ENCODE data around the gene TLCD2. TPM values are rescaled to one million over a fixed set of nuclear protein-coding genes. Genes with fewer than 3 reads are reported as not detected.

The TLCD2 gene
- total and polyA plus RNA-seq, 2 of the 13 experiments (the other 11 are each of a cell fraction or from before 2014, with no cell fraction given) = 0.90 to 1.1 TPM

- TF ChIP-seq MED8 (CRISPR knock-in tag; IDR thresholded peaks at IDR 0.05; ENCODE audit: insufficient replicate concordance) (no peak), ZEB1 (IDR thresholded peaks at IDR 0.05; ENCODE audit: insufficient replicate concordance, low read depth) (no peak), MBNL3 (CRISPR knock-in tag; conservative IDR thresholded peaks at IDR 0.05) (no peak), CC2D1A (CRISPR knock-in tag; IDR thresholded peaks at IDR 0.05) (no peak), GLI4 (CRISPR knock-in tag; IDR thresholded peaks at IDR 0.05; ENCODE audit: borderline replicate concordance) (peak; percentile 81; the same call in 1 of the 2 replicates), KDM2A (CRISPR knock-in tag; IDR thresholded peaks at IDR 0.05; ENCODE audit: borderline replicate concordance, low read depth) (peak; percentile 87; the same call in 1 of the 2 replicates), DPF2 (CRISPR knock-in tag; IDR thresholded peaks at IDR 0.05; ENCODE audit: borderline replicate concordance, low read depth) (no peak), ZNF891 (CRISPR knock-in tag; IDR thresholded peaks at IDR 0.05) (peak; percentile 76), ZNF10 (CRISPR knock-in tag; IDR thresholded peaks at IDR 0.05; ENCODE audit: borderline replicate concordance, low read depth) (no peak), NFE2L2 (IDR thresholded peaks at IDR 0.05; ENCODE audit: low read length) (no peak), ZNF790 (CRISPR knock-in tag; IDR thresholded peaks at IDR 0.05; ENCODE audit: borderline replicate concordance) (no peak), SATB2 (CRISPR knock-in tag; IDR thresholded peaks at IDR 0.05) (no peak), TGIF2 (CRISPR knock-in tag; IDR thresholded peaks at IDR 0.05) (peak; percentile 77; the same call in 1 of the 2 replicates)
- TF ChIP-seq, protein P1, sequence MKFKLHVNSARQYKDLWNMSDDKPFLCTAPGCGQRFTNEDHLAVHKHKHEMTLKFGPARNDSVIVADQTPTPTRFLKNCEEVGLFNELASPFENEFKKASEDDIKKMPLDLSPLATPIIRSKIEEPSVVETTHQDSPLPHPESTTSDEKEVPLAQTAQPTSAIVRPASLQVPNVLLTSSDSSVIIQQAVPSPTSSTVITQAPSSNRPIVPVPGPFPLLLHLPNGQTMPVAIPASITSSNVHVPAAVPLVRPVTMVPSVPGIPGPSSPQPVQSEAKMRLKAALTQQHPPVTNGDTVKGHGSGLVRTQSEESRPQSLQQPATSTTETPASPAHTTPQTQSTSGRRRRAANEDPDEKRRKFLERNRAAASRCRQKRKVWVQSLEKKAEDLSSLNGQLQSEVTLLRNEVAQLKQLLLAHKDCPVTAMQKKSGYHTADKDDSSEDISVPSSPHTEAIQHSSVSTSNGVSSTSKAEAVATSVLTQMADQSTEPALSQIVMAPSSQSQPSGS (CRISPR knock-in tag; IDR thresholded peaks at IDR 0.05) = peak; percentile 46; the same call in 1 of the 2 replicates
- TF ChIP-seq, protein P2, sequence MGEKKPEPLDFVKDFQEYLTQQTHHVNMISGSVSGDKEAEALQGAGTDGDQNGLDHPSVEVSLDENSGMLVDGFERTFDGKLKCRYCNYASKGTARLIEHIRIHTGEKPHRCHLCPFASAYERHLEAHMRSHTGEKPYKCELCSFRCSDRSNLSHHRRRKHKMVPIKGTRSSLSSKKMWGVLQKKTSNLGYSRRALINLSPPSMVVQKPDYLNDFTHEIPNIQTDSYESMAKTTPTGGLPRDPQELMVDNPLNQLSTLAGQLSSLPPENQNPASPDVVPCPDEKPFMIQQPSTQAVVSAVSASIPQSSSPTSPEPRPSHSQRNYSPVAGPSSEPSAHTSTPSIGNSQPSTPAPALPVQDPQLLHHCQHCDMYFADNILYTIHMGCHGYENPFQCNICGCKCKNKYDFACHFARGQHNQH (CRISPR knock-in tag; IDR thresholded peaks at IDR 0.05) = peak; percentile 55; the same call in 1 of the 2 replicates
- TF ChIP-seq, protein P3, sequence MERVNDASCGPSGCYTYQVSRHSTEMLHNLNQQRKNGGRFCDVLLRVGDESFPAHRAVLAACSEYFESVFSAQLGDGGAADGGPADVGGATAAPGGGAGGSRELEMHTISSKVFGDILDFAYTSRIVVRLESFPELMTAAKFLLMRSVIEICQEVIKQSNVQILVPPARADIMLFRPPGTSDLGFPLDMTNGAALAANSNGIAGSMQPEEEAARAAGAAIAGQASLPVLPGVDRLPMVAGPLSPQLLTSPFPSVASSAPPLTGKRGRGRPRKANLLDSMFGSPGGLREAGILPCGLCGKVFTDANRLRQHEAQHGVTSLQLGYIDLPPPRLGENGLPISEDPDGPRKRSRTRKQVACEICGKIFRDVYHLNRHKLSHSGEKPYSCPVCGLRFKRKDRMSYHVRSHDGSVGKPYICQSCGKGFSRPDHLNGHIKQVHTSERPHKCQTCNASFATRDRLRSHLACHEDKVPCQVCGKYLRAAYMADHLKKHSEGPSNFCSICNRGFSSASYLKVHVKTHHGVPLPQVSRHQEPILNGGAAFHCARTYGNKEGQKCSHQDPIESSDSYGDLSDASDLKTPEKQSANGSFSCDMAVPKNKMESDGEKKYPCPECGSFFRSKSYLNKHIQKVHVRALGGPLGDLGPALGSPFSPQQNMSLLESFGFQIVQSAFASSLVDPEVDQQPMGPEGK (CRISPR knock-in tag; IDR thresholded peaks at IDR 0.05) = no peak; the same call in 1 of the 2 replicates
- TF ChIP-seq, protein P4, sequence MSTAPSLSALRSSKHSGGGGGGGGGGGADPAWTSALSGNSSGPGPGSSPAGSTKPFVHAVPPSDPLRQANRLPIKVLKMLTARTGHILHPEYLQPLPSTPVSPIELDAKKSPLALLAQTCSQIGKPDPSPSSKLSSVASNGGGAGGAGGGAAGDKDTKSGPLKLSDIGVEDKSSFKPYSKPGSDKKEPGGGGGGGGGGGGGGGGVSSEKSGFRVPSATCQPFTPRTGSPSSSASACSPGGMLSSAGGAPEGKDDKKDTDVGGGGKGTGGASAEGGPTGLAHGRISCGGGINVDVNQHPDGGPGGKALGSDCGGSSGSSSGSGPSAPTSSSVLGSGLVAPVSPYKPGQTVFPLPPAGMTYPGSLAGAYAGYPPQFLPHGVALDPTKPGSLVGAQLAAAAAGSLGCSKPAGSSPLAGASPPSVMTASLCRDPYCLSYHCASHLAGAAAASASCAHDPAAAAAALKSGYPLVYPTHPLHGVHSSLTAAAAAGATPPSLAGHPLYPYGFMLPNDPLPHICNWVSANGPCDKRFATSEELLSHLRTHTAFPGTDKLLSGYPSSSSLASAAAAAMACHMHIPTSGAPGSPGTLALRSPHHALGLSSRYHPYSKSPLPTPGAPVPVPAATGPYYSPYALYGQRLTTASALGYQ (CRISPR knock-in tag; IDR thresholded peaks at IDR 0.05) = peak; percentile 17; the same call in 1 of the 2 replicates
- TF ChIP-seq, protein P5, sequence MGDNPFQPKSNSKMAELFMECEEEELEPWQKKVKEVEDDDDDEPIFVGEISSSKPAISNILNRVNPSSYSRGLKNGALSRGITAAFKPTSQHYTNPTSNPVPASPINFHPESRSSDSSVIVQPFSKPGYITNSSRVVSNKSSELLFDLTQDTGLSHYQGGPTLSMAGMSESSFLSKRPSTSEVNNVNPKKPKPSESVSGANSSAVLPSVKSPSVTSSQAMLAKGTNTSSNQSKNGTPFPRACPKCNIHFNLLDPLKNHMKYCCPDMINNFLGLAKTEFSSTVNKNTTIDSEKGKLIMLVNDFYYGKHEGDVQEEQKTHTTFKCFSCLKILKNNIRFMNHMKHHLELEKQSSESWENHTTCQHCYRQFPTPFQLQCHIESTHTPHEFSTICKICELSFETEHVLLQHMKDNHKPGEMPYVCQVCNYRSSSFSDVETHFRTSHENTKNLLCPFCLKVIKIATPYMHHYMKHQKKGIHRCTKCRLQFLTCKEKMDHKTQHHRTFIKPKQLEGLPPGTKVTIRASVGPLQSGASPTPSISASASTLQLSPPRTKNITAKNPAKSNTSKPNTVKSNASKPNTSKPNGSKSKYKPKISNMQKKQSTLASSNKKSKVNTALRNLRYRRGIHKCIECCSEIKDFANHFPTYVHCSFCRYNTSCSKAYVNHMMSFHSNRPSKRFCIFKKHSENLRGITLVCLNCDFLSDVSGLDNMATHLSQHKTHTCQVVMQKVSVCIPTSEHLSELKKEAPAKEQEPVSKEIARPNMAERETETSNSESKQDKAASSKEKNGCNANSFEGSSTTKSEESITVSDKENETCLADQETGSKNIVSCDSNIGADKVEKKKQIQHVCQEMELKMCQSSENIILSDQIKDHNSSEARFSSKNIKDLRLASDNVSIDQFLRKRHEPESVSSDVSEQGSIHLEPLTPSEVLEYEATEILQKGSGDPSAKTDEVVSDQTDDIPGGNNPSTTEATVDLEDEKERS (CRISPR knock-in tag; IDR thresholded peaks at IDR 0.05) = peak; percentile 88
Measured at GRCh38 chr17:1684378-1685189, 25.6 kb downstream of the TLCD2 start, which contains the start of gene PRPF8 (continued).

Measured in HepG2 (cell line).